Measurements from ENCODE around the gene TRIML1.

TRIML1 gene

DNA sequence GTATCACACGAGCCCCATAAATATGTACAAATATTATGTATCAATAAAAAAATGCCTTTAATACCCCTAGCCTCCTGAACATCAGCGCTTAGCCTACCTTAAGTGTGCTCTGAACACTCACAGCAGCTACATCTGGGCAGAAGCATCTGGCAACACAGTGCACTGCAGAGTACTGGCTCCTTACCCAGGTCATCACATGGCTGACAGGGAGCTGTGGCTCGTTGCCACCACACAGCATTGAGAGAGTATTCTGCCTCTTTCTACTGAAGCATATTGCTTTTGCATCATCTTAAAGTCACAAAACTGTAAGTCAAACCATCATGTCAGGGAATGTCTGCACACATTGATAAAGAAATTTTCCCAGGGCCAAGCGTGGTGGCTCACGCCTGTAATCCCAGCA, 55.2 kb downstream of the TRIML1 start:
- no peak for DNase-seq
- H3K4me3 ChIP-seq, result no peak overlapping the region
- intact Hi-C loops (cut with DNase I; ENCODE audit: low total_unique reads), result no loop called here
- H3K36me3 ChIP-seq, result no peaks in the 10 kb centered on the region
- no peak for TF ChIP-seq CTCF (IDR thresholded peaks at IDR 0.05)
- H3K4me1 ChIP-seq, result peaks cover 0 to 30% (median 0%) of the 10 kb centered on the region in 4 donors
- no peaks in the 10 kb centered on the region for H3K9me3 ChIP-seq
- H3K27me3 ChIP-seq, result no peaks in the 10 kb centered on the region
- no peak overlapping the region for H3K27ac ChIP-seq

DNA sequence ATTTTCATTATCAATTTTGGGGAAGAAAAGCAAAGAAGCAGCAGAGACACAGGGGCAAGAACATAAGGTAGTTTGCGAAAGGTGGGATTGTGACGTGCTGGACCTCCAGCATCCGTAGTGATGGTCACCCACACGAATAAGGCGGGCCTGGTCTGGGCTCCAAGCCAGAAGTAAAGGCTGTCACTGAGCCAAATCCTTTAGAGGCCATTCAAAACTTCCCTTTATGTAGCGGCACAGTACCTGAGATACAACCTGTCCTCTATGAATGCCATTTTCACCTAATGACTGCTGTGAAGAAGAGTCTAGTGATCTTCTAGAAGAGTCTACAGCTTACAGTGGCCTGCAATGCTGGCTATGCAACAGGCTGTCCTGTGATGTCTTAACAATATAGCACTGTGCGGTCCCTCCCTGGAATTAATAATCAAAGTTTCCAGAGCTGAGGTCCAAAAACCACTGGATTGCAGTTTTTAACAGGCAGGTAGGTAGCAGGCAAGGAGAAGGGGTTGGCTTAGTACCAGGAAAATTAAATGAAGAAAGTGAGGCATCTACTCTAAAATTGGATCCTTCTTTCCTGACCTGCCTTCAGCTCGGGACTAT, 56.2 kb downstream of the TRIML1 start:
- no peaks in the 10 kb centered on the region for H3K9me3 ChIP-seq
- H3K36me3 ChIP-seq, result no peaks in the 10 kb centered on the region
- peaks cover 0 to 20% (median 0%) of the 10 kb centered on the region in 4 donors for H3K4me1 ChIP-seq
- H3K4me3 ChIP-seq, result no peak overlapping the region
- H3K27me3 ChIP-seq, result no peaks in the 10 kb centered on the region
- no peak overlapping the region for H3K27ac ChIP-seq
- intact Hi-C loops (cut with DNase I; ENCODE audit: low total_unique reads), result no loop called here
- TF ChIP-seq CTCF (IDR thresholded peaks at IDR 0.05), result no peak
- no peak for DNase-seq

- no peaks in the 10 kb centered on the region for H3K36me3 ChIP-seq
- TF ChIP-seq CTCF (IDR thresholded peaks at IDR 0.05), result no peak
- no peak for DNase-seq
- H3K4me1 ChIP-seq, result peaks cover 0 to 13% (median 0%) of the 10 kb centered on the region in 4 donors
- no peak overlapping the region for H3K4me3 ChIP-seq
- H3K9me3 ChIP-seq, result no peaks in the 10 kb centered on the region
- intact Hi-C loops (cut with DNase I; ENCODE audit: low total_unique reads), result no loop called here
- H3K27ac ChIP-seq, result no peak overlapping the region
- no peaks in the 10 kb centered on the region for H3K27me3 ChIP-seq
Measured at GRCh38 chr4:188196134-188196735, 57.0 kb downstream of the TRIML1 start.

All from tibial artery (tissue), 4 donors.